Caco-2 (cell line): ENCODE data around the gene S100PBP. TPM values are rescaled to one million over a fixed set of nuclear protein-coding genes. Genes with fewer than 3 reads are reported as not detected.

ENCODE experiments used
- BruUV-seq: library from RNA; stranded (reverse); fragments of 400-500 nt; replicated peaks from 2 replicates; lab custom pipeline; 2021; lab: Mats Ljungman, UMichigan
- CTCF ChIA-PET: fragments of 300-600 bp; sonication (Branson Sonifier 250); formaldehyde crosslinking; loops from one replicate; lab custom pipeline; 2022; ENCODE audit warnings: antibody characterized with exemption; lab: Charles Lee
- POLR2A ChIA-PET: fragments of 300-600 bp; sonication (Branson Sonifier 250); formaldehyde crosslinking; loops from one replicate; lab custom pipeline; 2022; ENCODE audit warnings: antibody characterized with exemption; lab: Charles Lee
- DNase-seq, 2 experiments: peaks; one replicate each; pipeline versions ENCODE4 v3.0.0 to v3.0.0-alpha.2; 2020 to 2022
- H3K27me3 ChIP-seq: replicated peaks from 2 replicates; pipeline ENCODE4 v1.6.0; 2011; ENCODE audit warnings: low read length; ENCODE audit not compliant: control insufficient read depth, insufficient read depth
- H3K36me3 ChIP-seq: 2 replicates; pipeline ENCODE4 v1.5.1; 2011; ENCODE audit warnings: low read length; ENCODE audit not compliant: control insufficient read depth, insufficient read depth
- H3K4me1 ChIP-seq: fragments of 250-450 bp; sonication (Bioruptor Pico); 2 replicates; pipeline ENCODE4 v1.5.1; 2020; ENCODE audit warnings: mild to moderate bottlenecking
- H3K4me3 ChIP-seq: 2 replicates; pipeline ENCODE4 v1.5.1; 2011; ENCODE audit warnings: low read depth, mild to moderate bottlenecking, control low read depth, low read length
- H3K9me3 ChIP-seq: fragments of 250-450 bp; sonication (Bioruptor Pico); 2 replicates; pipeline ENCODE4 v1.5.1; 2020; ENCODE audit warnings: mild to moderate bottlenecking, moderate library complexity
- H3K27ac Mint-ChIP-seq: one replicate; pipeline ENCODE4 v1.8.0; 2022; ENCODE audit warnings: mixed read lengths; ENCODE audit not compliant: unreplicated experiment
- H3K27me3 Mint-ChIP-seq: one replicate; pipeline ENCODE4 v1.8.0; 2022; ENCODE audit warnings: mixed read lengths; ENCODE audit not compliant: insufficient read depth, unreplicated experiment
- H3K36me3 Mint-ChIP-seq: one replicate; pipeline ENCODE4 v1.8.0; 2022; ENCODE audit warnings: mild to moderate bottlenecking, mixed read lengths; ENCODE audit not compliant: insufficient read depth, unreplicated experiment
- H3K4me1 Mint-ChIP-seq: one replicate; pipeline ENCODE4 v1.8.0; 2022; ENCODE audit warnings: low read depth, mixed read lengths; ENCODE audit not compliant: unreplicated experiment
- H3K4me3 Mint-ChIP-seq: one replicate; pipeline ENCODE4 v1.8.0; 2022; ENCODE audit warnings: mild to moderate bottlenecking, moderate library complexity, mixed read lengths; ENCODE audit not compliant: unreplicated experiment
- H3K9me3 Mint-ChIP-seq: one replicate; pipeline ENCODE4 v1.8.0; 2022; ENCODE audit warnings: mixed read lengths; ENCODE audit not compliant: unreplicated experiment
- intact Hi-C: fragments of 100-400 bp; cut with micrococcal nuclease; formaldehyde crosslinking; loops from one replicate; pipeline ENCODE4 v1.10.0; 2022; ENCODE audit not compliant: unreplicated experiment
- total RNA-seq: library from RNA; stranded (reverse); gene quantifications from 2 replicates; pipeline ENCODE4 v1.2.3, GENCODE V29; 2022
- TF ChIP-seq, protein P1 (sequence below), 2 experiments: fragments of 200-600 bp in 1 of 2; IDR thresholded peaks; 1 replicate in 1 of 2; 2 replicates in 1 of 2; pipeline versions ENCODE4 v1.5.1 to v1.8.0; 2011 to 2022; ENCODE audit warnings: antibody characterized with exemption in 1 of 2, control low read depth in 1 of 2, inconsistent platforms in 1 of 2, low read depth in 1 of 2, low read length in 1 of 2, mild to moderate bottlenecking in 1 of 2, moderate library complexity in 1 of 2; ENCODE audit not compliant: insufficient read depth in 1 of 2, severe bottlenecking in 1 of 2, unreplicated experiment in 1 of 2

S100PBP gene
- total RNA-seq, 1 experiment from 2014 or later = 23.8 TPM

DNA sequence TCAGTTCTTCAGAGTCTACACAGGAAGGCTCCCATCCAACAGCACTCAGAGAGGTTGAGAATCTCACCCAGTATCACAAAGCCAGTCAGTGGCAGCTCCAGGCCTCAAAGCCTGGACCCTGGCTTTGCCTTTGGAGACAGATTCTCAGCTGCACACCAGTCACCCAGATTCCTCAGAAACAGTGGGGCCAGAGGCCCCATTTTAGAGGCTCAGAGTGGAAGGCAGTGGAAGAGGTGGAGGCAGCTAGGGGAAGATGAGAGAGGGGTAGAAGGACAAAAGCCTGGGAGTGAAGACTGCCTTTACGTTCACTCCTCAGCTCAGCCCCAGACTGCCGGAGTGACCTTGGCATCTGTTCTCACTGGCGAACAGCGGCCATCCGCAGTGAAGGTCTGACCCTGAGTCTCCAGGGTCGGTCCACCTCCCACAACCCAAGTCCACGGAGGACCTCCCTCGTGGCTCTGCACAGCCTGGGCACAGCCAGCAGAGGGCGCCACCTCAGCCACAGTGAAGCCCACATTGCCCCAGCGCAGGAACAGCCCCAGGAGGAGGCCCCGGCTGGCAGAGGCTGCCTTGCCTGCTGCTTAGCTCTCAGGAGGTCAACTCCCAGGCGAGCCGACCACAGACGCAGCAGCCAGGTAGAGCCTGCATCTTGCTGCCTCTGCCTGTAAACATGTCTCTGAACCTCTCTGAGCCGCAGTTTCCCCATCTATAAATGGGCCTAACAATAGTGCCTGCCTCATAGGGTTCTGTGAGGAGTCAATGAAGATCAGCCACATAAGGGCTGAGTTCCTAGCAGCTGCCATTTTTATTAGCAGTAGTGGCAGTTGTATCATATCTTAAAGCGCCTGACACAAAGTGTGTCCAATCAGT is 59.1 kb downstream of the S100PBP start:
- H3K27ac Mint-ChIP-seq = no peak overlapping the region
- no peak overlapping the region for H3K4me3 Mint-ChIP-seq
- intact Hi-C loops = loop anchor here (1.0 kb wide), 1 partner anchor 210 kb away; no protein-coding TSS in a partner anchor
- no peaks in the 10 kb centered on the region for H3K27me3 Mint-ChIP-seq
- H3K4me1 Mint-ChIP-seq = peaks cover 6% of the 10 kb centered on the region
- POLR2A ChIA-PET = no interaction called here
- peak in 1 of 2 experiments; percentile 57 for DNase-seq
- no peak overlapping the region for H3K4me3 ChIP-seq
- H3K9me3 Mint-ChIP-seq = no peaks in the 10 kb centered on the region
- no peaks in the 10 kb centered on the region for H3K36me3 ChIP-seq
- H3K27me3 ChIP-seq = no peaks in the 10 kb centered on the region
- H3K36me3 Mint-ChIP-seq = no peaks in the 10 kb centered on the region
- TF ChIP-seq, protein P1, sequence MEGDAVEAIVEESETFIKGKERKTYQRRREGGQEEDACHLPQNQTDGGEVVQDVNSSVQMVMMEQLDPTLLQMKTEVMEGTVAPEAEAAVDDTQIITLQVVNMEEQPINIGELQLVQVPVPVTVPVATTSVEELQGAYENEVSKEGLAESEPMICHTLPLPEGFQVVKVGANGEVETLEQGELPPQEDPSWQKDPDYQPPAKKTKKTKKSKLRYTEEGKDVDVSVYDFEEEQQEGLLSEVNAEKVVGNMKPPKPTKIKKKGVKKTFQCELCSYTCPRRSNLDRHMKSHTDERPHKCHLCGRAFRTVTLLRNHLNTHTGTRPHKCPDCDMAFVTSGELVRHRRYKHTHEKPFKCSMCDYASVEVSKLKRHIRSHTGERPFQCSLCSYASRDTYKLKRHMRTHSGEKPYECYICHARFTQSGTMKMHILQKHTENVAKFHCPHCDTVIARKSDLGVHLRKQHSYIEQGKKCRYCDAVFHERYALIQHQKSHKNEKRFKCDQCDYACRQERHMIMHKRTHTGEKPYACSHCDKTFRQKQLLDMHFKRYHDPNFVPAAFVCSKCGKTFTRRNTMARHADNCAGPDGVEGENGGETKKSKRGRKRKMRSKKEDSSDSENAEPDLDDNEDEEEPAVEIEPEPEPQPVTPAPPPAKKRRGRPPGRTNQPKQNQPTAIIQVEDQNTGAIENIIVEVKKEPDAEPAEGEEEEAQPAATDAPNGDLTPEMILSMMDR (IDR thresholded peaks at IDR 0.05; ENCODE audit: insufficient read depth in 1 of 2, low read depth in 1 of 2, low read length in 1 of 2, severe bottlenecking in 1 of 2, unreplicated experiment in 1 of 2) = peak; percentile 51 to 76
- BruUV-seq = no TSS peak
- H3K4me1 ChIP-seq = no peaks in the 10 kb centered on the region
- no peaks in the 10 kb centered on the region for H3K9me3 ChIP-seq
- CTCF ChIA-PET = interaction anchor here (1.3 kb wide), 1 partner anchor 18 kb away, joined by 3 read pairs; no protein-coding TSS in a partner anchor

DNA sequence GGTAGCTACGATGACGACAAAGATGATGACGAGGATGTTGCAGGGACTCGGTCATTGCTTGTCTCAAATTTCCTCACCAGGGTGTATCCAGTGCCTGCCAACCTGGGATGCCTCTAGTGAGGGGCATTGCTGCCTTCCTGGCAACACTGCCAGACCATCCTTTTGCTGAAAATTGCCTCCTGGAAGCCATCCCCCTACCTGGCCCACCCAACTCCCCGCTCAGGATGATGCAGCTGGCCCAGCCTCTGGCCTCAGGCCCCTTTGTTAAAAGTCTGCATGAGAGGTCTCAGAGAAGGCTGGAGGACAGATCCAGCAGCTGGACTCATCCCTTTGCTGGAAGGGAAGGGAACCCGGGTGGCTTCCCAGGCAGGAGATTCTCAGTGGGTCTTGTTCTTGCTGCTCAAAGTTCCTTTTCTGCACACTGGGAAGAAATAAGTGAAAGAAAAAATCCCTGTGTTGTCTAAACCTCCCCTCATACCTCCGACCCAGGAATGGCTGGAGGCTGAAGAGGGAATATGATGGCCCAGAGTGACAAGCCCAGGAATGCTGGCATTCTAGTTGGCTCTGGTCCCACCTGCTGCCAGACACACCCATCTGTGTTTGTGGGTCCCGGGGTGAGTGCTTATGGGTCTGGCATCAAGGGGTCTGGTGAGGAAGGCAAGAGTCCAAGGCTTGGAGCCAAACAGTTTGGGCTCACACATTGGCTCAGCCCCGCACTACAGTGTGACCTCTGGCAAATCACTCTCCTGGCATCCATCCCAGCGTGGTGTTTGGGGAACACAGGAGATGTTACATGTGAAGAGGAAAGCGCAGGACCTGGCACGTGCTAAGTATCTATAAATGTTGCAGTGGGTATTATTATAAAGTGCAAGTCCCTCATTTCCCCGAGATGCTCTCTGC is 60.0 kb downstream of the S100PBP start:
- peaks cover 6% of the 10 kb centered on the region for H3K4me1 Mint-ChIP-seq
- Histone ChIP-seq H3K4me3 (no peak overlapping the region), H3K9me3 (no peaks in the 10 kb centered on the region), H3K36me3 (no peaks in the 10 kb centered on the region), H3K4me1 (no peaks in the 10 kb centered on the region), H3K27me3 (no peaks in the 10 kb centered on the region)
- H3K4me3 Mint-ChIP-seq = no peak overlapping the region
- no peaks in the 10 kb centered on the region for H3K9me3 Mint-ChIP-seq
- TF ChIP-seq, protein P1 (IDR thresholded peaks at IDR 0.05; ENCODE audit: insufficient read depth in 1 of 2, low read depth in 1 of 2, low read length in 1 of 2, severe bottlenecking in 1 of 2, unreplicated experiment in 1 of 2) = no peak
- DNase-seq = no peak
- H3K36me3 Mint-ChIP-seq = no peaks in the 10 kb centered on the region
- no peak overlapping the region for H3K27ac Mint-ChIP-seq
- no TSS peak for BruUV-seq
- H3K27me3 Mint-ChIP-seq = no peaks in the 10 kb centered on the region
- ChIA-PET CTCF (interaction anchor here (1.3 kb wide), 1 partner anchor 19 kb away, joined by 3 read pairs; no protein-coding TSS in a partner anchor), POLR2A (no interaction called here)
- intact Hi-C loops = no loop called here

DNA sequence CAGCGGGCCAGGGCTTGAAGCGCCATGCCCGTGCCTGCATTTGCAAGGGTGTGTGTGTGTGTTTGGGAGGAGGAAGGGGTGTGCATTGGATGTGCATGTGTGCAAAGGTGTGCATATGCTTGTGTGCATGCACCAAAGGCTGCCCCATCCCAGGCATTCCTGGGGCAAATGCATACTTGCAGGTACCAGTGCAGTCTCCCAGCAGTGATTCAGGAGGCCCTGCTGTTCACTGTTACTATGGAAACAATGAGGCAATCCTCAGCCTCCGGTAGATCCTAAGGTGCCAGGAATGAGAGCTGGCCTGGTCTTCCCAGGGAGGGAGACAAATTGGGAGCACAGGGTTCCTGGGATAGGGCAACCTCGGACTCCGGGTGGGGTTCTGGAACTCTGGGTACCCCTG is 60.7 kb downstream of the S100PBP start:
- POLR2A ChIA-PET = no interaction called here
- H3K4me1 Mint-ChIP-seq = peaks cover 6% of the 10 kb centered on the region
- H3K27me3 Mint-ChIP-seq = no peaks in the 10 kb centered on the region
- no peaks in the 10 kb centered on the region for H3K4me1 ChIP-seq
- no peak overlapping the region for H3K4me3 ChIP-seq
- intact Hi-C loops = no loop called here
- no peak overlapping the region for H3K27ac Mint-ChIP-seq
- BruUV-seq = no TSS peak
- H3K9me3 ChIP-seq = no peaks in the 10 kb centered on the region
- no peaks in the 10 kb centered on the region for H3K36me3 ChIP-seq
- H3K4me3 Mint-ChIP-seq = no peak overlapping the region
- H3K27me3 ChIP-seq = no peaks in the 10 kb centered on the region
- TF ChIP-seq, protein P1 (IDR thresholded peaks at IDR 0.05; ENCODE audit: insufficient read depth in 1 of 2, low read depth in 1 of 2, low read length in 1 of 2, severe bottlenecking in 1 of 2, unreplicated experiment in 1 of 2) = no peak
- no peaks in the 10 kb centered on the region for H3K9me3 Mint-ChIP-seq
- no peaks in the 10 kb centered on the region for H3K36me3 Mint-ChIP-seq
- CTCF ChIA-PET = interaction anchor here (0.6 kb wide), 2 partner anchors 18 to 216 kb away, joined by 3 to 4 read pairs; no protein-coding TSS in a partner anchor
- DNase-seq = no peak
